GM19397 (cell line): ENCODE data around the gene PSTK.

Source experiments
- ATAC-seq: cut with Tn5 transposase; IDR thresholded peaks from one replicate; pipeline ENCODE4 v1.9.1; 2021; ENCODE audit warnings: mild to moderate bottlenecking, moderate library complexity; ENCODE audit not compliant: unreplicated experiment

The PSTK gene

GRCh38 chr10:122980209-122981065 lies at the start of gene PSTK:
Gene PSTK, plus strand, starts transcription at chr10:122980401. Its CDS starts 79 bp downstream, at chr10:122980480.
- peak; percentile 98 for ATAC-seq

DNA sequence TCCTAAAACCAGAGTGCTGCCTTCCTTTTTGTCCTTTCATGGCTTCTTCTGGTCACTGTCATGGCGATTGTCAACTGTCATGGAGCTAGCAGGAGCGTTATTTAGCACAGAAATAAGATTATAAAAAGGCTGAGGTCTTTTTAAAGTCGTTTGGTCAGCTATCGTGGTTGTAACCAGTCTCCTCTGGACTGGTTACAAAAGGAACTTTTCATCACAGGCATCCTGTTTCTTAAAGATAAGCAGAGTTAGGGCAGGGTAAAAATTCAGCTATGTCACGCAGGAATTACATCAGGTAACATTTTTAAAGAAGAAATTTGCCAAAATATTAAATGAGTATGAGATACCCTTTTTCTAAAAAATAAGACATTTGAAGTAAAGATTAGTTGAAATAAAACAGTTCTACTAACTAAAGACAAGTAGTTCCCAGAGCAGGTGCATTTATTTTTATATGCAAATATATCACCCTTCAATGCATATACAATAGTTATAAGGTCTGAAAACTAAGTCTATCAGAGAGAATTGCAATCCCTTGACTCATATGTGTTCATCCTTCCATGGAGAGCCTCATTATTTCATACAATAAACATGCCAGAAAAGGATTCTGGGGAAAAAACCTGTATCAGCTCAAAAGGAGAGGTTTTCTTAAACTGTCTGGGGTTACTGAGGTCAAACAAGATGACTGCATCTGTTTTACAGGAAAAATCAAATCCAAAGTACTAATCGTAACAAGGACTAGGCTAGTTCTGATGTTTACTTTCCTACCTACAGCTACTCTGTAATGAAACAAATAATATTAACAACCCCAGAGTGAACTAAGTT lies 48.9 kb upstream of the PSTK start:
- no peak for ATAC-seq

GRCh38 chr10:122939133-122939855 lies 40.9 kb upstream of the PSTK start:
- no peak for ATAC-seq

DNA sequence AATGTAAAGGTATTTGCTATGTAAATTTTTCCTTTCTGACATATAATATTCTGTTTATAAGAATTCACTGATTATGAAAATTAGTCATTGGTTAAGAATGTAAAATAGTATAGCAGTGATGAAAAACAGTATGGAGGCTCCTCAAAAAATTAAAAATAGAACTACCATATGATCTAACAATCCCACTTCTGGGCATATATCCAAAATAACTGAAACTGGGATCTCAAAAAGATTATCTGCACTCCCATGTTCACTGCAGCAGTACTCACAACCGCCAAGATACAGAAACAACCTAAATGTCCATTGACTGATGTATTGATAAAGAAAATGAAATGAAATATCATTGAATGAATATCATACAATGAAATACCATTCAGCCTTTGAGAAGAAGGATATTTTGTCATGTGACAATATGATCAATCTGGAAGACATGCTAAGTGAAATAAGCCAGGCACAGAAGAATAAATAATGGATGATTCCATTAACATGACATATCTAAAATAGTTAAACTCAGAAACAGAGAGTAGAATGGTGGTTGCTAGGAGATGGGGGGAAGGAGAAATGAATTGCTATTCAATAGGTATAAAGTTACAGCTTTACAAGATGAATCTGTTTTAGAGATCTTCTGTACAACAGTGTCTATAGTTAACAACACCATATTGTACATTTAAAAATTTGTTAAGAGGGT lies 40.2 kb upstream of the PSTK start:
- no peak for ATAC-seq

GRCh38 chr10:122949296-122949695 lies 30.9 kb upstream of the PSTK start:
- ATAC-seq: no peak

GRCh38 chr10:122953902-122954730 lies 26.1 kb upstream of the PSTK start, which contains the start of gene C10orf88:
Gene C10orf88, minus strand, starts transcription at chr10:122954227. Its CDS starts 49 bp downstream, at chr10:122954178.
- ATAC-seq: peak; percentile 94

DNA sequence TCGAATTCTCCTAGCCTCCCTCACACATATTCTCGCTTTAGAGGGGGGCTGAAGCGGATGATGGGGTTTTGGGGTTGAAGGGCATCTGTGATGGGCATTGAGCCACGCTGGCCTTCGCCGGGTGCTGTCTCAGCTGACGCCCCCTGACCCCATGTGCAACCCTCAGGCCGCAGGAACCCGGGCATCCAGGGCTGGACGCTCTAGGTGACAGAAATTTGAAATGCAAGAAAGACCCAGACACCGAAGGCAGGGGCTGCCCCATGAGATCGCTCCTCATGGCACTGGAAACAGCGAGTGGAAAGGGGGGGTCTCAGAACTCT lies 25.5 kb upstream of the PSTK start:
- no peak for ATAC-seq

DNA sequence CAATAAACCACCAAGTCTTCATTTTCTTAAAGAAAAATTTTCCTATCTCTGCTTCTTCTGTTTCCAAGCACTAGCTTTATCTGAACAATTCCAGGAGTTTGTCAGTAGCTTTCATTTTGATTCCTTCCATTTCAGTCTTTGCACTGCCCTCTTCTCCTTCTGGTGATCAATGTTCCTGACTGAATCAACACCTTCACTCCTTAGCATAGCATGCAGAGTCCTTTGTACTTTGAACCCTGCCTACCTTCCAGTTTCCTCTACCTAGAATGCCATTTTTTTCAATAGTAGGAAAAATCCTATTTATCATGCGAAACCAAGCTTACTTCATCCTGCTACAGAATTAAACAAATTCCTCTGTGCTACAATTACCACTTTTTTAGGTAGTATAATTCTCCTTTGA lies 24.3 kb upstream of the PSTK start:
- ATAC-seq: no peak

- no peak for ATAC-seq
Measured at GRCh38 chr10:122957474-122957873, 22.7 kb upstream of the PSTK start.

GRCh38 chr10:122962405-122962804 lies 17.8 kb upstream of the PSTK start:
- no peak for ATAC-seq

DNA sequence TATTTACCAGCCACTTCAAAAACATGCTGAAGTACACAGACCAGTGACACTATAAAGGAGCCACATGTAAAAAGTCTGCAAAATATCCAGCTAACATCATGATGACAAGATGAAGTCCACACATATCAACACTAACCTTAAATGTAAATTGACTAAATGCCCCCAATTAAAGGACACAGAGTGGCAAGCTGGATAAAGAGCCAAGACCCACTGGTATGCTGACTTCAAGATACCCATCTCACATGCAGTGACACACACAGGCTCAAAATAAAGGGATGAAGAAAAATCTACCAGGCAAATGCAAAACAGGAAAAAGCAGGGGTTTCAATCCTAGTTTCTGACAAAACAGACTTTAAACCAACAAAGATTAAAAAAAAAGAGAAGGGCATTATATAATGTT lies 13.3 kb upstream of the PSTK start:
- no peak for ATAC-seq

DNA sequence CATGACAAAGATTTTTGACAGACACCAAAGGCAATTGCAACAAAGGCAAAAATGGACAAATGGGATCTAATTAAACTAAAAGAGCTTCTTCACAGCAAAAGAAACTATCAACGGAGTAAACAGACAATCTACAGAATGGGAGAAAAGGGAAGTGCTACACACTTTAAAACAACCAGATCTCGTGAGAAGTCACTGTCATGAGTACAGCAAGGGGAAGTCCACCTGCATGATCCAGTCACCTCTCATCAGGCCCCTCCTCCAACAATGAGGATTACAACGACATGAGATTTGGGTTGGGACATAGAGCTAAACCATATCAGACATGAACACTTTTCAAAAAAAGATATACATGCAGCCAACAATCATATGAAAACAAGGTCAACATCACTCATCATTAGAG lies 11.5 kb upstream of the PSTK start:
- no peak for ATAC-seq

- no peak for ATAC-seq
Measured at GRCh38 chr10:122974023-122974422, 6.2 kb upstream of the PSTK start.

- ATAC-seq: no peak
Measured at GRCh38 chr10:122974543-122975064, 5.6 kb upstream of the PSTK start.

DNA sequence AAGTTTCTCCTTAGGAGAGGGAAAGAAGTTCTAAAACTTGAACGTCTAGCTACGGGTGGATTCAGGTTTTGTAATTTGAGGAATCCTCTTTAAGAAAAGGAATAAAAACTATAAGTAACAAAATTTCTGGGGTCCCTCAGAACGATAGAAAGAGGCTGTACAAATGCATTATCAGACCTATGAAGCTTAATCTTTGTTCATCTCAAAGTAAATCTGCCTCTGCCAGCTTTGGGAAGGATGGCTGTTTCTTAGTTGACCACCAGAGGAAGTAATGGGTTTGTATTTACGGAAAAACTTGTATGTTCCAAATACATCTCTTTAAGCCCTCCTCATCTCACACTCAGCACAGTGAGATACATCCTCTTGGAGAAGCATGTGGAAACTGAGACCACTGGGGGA lies 864 bp downstream of the PSTK start:
- ATAC-seq: no peak

DNA sequence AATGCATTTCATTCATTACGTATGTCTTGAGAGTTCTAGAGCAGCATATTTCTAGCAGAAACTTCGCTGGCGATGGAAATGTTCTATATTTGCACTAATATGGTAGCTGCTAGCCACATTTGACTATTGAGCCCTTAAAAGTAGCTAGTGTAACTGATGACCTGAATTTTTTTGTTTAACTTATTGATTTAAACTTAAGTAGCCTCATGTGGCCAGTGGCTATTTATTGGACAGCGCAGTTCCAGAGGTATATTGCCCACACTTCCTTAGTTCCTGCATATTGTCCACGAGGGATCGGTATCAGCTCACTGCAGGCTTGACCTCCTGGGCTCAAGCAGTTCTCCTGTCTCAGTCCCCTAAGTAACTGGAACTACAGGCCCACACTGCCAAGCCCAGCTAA lies 3.7 kb downstream of the PSTK start:
- ATAC-seq: no peak

DNA sequence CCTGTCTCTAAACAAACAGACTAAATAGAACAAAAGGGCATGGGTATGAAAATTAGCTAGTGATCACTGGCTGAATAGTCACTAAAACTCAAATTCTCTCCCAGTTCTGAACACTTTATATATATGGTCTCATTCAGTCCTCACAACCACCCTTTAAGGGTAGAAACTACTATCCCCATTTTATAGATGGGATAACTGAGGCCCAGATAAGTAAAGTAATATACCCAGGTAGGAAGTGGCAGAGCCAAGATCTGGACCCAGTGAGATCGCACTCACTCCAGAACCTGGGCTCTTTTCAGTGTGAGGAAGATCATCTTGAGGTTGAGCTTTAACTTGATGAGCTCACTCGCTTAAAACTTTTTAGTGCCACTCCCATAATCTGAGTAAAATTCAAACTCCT lies 4.5 kb downstream of the PSTK start:
- ATAC-seq: no peak

DNA sequence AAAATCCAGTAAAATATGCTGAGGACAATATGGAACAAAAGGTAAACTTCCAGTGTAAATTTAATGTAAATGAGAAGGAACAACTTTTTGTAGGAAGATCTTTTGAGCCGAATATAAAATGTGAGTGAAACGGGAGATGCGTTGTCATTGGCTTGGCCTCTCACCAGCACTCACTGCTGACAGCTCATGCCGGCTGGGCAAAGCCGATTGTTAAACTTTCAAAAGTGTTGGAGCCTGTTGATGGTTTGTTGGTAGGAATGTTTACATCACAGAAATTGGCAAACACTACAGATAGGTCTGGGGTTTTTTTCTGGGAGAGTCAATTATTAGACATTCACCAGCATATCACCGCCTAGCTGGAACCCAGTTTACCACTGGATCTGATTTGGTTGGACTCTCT lies 6.1 kb downstream of the PSTK start:
- ATAC-seq: no peak

- no peak for ATAC-seq
Measured at GRCh38 chr10:122988501-122988900, 8.3 kb downstream of the PSTK start.

DNA sequence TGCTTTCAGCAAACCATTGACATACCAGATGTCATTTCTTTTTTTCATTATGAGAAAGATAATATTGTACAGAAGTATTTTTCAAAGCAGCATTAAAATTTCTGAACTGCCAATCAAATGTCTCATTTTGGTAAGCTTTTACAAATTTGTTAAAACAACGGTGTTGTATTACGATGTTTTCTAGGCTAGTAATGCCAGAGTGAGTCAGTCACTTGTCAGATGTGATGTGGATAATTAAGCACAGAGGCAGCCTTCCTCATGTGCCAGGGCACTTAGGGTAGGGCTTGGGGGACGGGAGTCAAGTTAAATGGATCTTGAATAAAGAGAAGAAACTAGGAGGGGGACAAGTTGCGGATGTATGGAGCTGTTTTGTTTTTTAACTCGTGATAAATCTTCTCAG lies 10.1 kb downstream of the PSTK start:
- ATAC-seq: no peak
